ENCODE data around the gene PLEKHG3.

PLEKHG3 gene

DNA sequence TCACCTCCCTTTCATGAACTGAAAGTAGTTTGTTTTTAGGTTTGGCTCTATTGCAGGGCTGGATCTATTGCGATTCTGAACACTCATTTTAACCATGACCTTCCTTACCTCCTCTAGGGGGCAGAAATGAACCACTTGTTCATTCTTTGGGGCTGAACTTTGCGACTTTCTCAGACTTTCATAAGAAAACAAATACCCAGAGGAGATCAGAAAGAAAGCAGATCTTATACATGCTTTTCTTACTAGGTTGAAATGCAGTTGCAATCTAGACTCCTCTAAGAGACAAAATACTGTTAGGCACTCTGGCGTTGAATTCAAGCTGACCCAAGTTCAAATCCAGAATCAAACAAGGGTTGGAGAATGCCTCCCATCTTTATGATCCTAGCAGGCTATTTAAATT, 32.6 kb upstream of the PLEKHG3 start:
- TF ChIP-seq, protein P1, sequence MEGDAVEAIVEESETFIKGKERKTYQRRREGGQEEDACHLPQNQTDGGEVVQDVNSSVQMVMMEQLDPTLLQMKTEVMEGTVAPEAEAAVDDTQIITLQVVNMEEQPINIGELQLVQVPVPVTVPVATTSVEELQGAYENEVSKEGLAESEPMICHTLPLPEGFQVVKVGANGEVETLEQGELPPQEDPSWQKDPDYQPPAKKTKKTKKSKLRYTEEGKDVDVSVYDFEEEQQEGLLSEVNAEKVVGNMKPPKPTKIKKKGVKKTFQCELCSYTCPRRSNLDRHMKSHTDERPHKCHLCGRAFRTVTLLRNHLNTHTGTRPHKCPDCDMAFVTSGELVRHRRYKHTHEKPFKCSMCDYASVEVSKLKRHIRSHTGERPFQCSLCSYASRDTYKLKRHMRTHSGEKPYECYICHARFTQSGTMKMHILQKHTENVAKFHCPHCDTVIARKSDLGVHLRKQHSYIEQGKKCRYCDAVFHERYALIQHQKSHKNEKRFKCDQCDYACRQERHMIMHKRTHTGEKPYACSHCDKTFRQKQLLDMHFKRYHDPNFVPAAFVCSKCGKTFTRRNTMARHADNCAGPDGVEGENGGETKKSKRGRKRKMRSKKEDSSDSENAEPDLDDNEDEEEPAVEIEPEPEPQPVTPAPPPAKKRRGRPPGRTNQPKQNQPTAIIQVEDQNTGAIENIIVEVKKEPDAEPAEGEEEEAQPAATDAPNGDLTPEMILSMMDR (IDR thresholded peaks at IDR 0.05; ENCODE audit: borderline replicate concordance, insufficient read depth, low read depth, low read length): peak; percentile 61
- H3K4me3 ChIP-seq (ENCODE audit: low read depth, low read length): no peak overlapping the region

- H3K4me3 ChIP-seq (ENCODE audit: low read depth, low read length): no peak overlapping the region
- TF ChIP-seq, protein P1 (IDR thresholded peaks at IDR 0.05; ENCODE audit: borderline replicate concordance, insufficient read depth, low read depth, low read length): no peak
Measured at GRCh38 chr14:64673316-64673715, 30.9 kb upstream of the PLEKHG3 start.

DNA sequence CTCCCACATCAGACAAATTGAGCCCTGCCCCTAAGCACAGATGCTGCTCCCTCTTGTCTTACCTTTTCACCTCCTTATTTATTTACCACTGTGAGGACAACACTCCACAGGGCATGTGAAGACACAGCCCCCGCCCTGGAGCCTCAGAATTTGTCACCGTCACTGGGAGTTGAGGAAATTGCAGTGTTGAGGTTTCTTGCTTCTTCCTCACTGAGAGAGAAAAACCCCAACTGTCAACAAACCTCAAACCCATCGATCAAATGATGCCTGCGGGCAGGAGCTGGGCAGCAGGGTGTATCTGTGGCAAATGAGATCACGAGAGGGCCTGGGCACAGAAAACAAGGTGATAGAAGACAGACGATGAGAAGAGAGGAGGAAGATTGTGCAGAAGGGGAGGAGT, 30.5 kb upstream of the PLEKHG3 start:
- no peak overlapping the region for H3K4me3 ChIP-seq (ENCODE audit: low read depth, low read length)
- TF ChIP-seq, protein P1 (IDR thresholded peaks at IDR 0.05; ENCODE audit: borderline replicate concordance, insufficient read depth, low read depth, low read length): no peak

DNA sequence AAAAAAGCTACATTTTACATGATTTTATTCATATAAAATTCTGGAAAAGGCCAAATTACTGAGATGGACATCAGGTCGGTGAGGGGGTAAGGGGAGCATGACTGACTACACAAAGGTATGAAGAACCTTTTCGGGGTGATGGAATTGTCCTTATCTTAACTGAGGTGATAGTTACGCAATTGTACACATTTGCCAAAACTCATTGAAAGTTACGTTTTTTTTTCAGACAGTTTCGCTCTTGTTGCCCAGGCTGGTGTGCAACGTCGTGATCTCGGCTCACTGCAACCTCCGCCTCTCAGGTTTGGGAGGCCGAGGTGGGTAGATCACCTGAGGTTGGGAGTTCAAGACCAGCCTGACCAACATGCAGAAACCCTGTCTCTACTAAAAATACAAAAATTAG, 29.4 kb upstream of the PLEKHG3 start:
- TF ChIP-seq, protein P1 (IDR thresholded peaks at IDR 0.05; ENCODE audit: borderline replicate concordance, insufficient read depth, low read depth, low read length): no peak
- no peak overlapping the region for H3K4me3 ChIP-seq (ENCODE audit: low read depth, low read length)

GRCh38 chr14:64675312-64675711, 28.9 kb upstream of the PLEKHG3 start:
- TF ChIP-seq, protein P1 (IDR thresholded peaks at IDR 0.05; ENCODE audit: borderline replicate concordance, insufficient read depth, low read depth, low read length): no peak
- no peak overlapping the region for H3K4me3 ChIP-seq (ENCODE audit: low read depth, low read length)

DNA sequence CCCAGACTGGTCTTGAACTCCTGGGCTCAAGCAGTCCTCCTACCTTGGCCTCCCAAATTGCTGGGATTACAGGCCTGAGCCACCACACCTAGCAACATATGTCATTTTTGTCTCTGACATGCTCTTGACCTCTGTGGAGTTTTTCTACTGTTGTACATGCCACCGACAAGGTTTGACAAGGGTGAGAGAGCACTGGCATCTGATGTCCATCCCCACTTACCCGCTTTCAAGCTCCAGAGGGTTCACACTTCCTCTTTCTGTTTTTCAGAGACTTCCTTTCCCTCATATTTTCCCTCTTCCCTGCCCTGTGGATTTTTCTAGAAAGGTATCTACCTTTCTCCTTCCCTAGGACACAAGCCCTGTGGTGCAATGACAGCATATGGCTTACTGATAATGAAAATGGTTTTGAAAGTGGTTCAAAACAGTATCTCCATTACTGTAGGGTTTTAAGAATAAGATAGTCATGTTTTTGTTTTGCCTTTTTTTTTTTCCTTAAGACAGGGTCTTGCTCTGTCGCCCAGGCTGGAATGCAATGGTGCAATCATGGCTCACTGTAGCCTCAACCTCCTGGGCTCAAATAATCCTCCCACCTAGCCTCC, 27.7 kb upstream of the PLEKHG3 start:
- no peak overlapping the region for H3K4me3 ChIP-seq (ENCODE audit: low read depth, low read length)
- TF ChIP-seq, protein P1 (IDR thresholded peaks at IDR 0.05; ENCODE audit: borderline replicate concordance, insufficient read depth, low read depth, low read length): no peak

GRCh38 chr14:64680013-64680713, 24.1 kb upstream of the PLEKHG3 start:
- H3K4me3 ChIP-seq (ENCODE audit: low read depth, low read length): no peak overlapping the region
- TF ChIP-seq, protein P1 (IDR thresholded peaks at IDR 0.05; ENCODE audit: borderline replicate concordance, insufficient read depth, low read depth, low read length): no peak

Measured in GM12875 (cell line).